Stimulated activated CD8-positive, alpha-beta memory T cell treated with anti-CD3 and anti-CD28 coated beads, Interleukin-12 subunit alpha, Interleukin-12 subunit beta, amount 100 ng/mL, for 24 hours (primary cell): Measurements from ENCODE around the gene ADAMTSL1.

Experiments used
- DNase-seq: peaks from one replicate; pipeline ENCODE4 v3.0.0-alpha.2; 2020; ENCODE audit errors: extremely low read depth

ADAMTSL1 gene

GRCh38 chr9:18700714-18701113, 226.8 kb downstream of the ADAMTSL1 start:
- no peak for DNase-seq

- no peak for DNase-seq
These were observed 229.4 kb downstream of the ADAMTSL1 start for GRCh38 chr9:18703151-18703900.

- DNase-seq, result no peak
These were observed 230.0 kb downstream of the ADAMTSL1 start for GRCh38 chr9:18703901-18704379.

- no peak for DNase-seq
These were observed 231.9 kb downstream of the ADAMTSL1 start for GRCh38 chr9:18705796-18706392.

GRCh38 chr9:18706648-18707047, 232.7 kb downstream of the ADAMTSL1 start:
- no peak for DNase-seq

GRCh38 chr9:18707061-18707461, 233.1 kb downstream of the ADAMTSL1 start:
- no peak for DNase-seq

- DNase-seq, result no peak
These were observed 233.7 kb downstream of the ADAMTSL1 start for GRCh38 chr9:18707489-18708205.

GRCh38 chr9:18708429-18708828, 234.5 kb downstream of the ADAMTSL1 start:
- DNase-seq, result no peak

GRCh38 chr9:18710065-18710464, 236.1 kb downstream of the ADAMTSL1 start:
- DNase-seq, result no peak

GRCh38 chr9:18717759-18718158, 243.8 kb downstream of the ADAMTSL1 start:
- no peak for DNase-seq

GRCh38 chr9:18718393-18718792, 244.4 kb downstream of the ADAMTSL1 start:
- no peak for DNase-seq

GRCh38 chr9:18718932-18719331, 245.0 kb downstream of the ADAMTSL1 start:
- DNase-seq, result no peak

GRCh38 chr9:18720691-18721090, 246.7 kb downstream of the ADAMTSL1 start:
- DNase-seq, result no peak

GRCh38 chr9:18721267-18721994, 247.5 kb downstream of the ADAMTSL1 start:
- no peak for DNase-seq

GRCh38 chr9:18721995-18722310, 248.0 kb downstream of the ADAMTSL1 start:
- DNase-seq, result no peak

GRCh38 chr9:18722882-18723281, 248.9 kb downstream of the ADAMTSL1 start:
- no peak for DNase-seq

- DNase-seq, result no peak
These were observed 249.4 kb downstream of the ADAMTSL1 start for GRCh38 chr9:18723366-18723765.

- DNase-seq, result no peak
These were observed 252.6 kb downstream of the ADAMTSL1 start for GRCh38 chr9:18726546-18726945.

GRCh38 chr9:18727904-18728303, 254.0 kb downstream of the ADAMTSL1 start:
- DNase-seq, result no peak

GRCh38 chr9:18728642-18729041, 254.7 kb downstream of the ADAMTSL1 start:
- no peak for DNase-seq

GRCh38 chr9:18730241-18730640, 256.3 kb downstream of the ADAMTSL1 start:
- DNase-seq, result no peak

GRCh38 chr9:18739127-18739526, 265.2 kb downstream of the ADAMTSL1 start:
- no peak for DNase-seq
